DND-41 (cell line): ENCODE results near the gene DNAJC16.

Experiments
- ATAC-seq: fragments of 200-7000 bp; cut with Tn5 transposase; 3 replicates; pipeline ENCODE4 v1.9.1; 2021; ENCODE audit warnings: low read depth; ENCODE audit not compliant: insufficient read depth
- DNase-seq: peaks from one replicate; pipeline ENCODE4 v3.0.0-alpha.2; 2020
- H2AFZ ChIP-seq: 2 replicates; pipeline ENCODE4 v1.6.0; 2012; ENCODE audit warnings: low read depth, low read length
- H3K27ac ChIP-seq: 2 replicates; pipeline ENCODE4 v1.5.1; 2012; ENCODE audit warnings: low read length, inconsistent platforms
- H3K27me3 ChIP-seq: fragments of 200-600 bp; sonication (generic); 2 replicates; pipeline ENCODE4 v1.6.0; 2012; ENCODE audit warnings: low read length, mild to moderate bottlenecking, inconsistent platforms; ENCODE audit not compliant: insufficient read depth, poor library complexity
- H3K36me3 ChIP-seq: 2 replicates; pipeline ENCODE4 v1.5.1; 2012; ENCODE audit warnings: low read length, inconsistent platforms; ENCODE audit not compliant: insufficient read depth
- H3K4me1 ChIP-seq: 2 replicates; pipeline ENCODE4 v1.5.1; 2012; ENCODE audit warnings: mild to moderate bottlenecking, low read length; ENCODE audit not compliant: insufficient read depth
- H3K4me2 ChIP-seq: 2 replicates; pipeline ENCODE4 v1.6.0; 2012; ENCODE audit warnings: mild to moderate bottlenecking, moderate library complexity, low read length, inconsistent platforms; ENCODE audit not compliant: insufficient read depth
- H3K4me3 ChIP-seq, 2 experiments: fragments of 200-600 bp in 1 of 2; shearing (Covaris generic) in 1 of 2; 2 replicates each; pipeline ENCODE4 v1.5.1; 2012 to 2016; ENCODE audit warnings: inconsistent platforms in 2 of 2, low read length in 2 of 2, mild to moderate bottlenecking in 2 of 2, low read depth in 1 of 2, moderate library complexity in 1 of 2
- H3K79me2 ChIP-seq: 2 replicates; pipeline ENCODE4 v1.6.0; 2012; ENCODE audit warnings: low read length, inconsistent platforms; ENCODE audit not compliant: insufficient read depth
- H3K9ac ChIP-seq: 2 replicates; pipeline ENCODE4 v1.6.0; 2012; ENCODE audit warnings: low read depth, mild to moderate bottlenecking, inconsistent platforms, low read length, moderate library complexity
- H3K9me3 ChIP-seq: 2 replicates; pipeline ENCODE4 v1.5.1; 2012; ENCODE audit warnings: low read length, moderate library complexity, mild to moderate bottlenecking, inconsistent platforms; ENCODE audit not compliant: insufficient read depth, severe bottlenecking
- H4K20me1 ChIP-seq: 2 replicates; pipeline ENCODE4 v1.6.0; 2012; ENCODE audit warnings: low read length; ENCODE audit not compliant: insufficient read depth
- EZH2 ChIP-seq: IDR thresholded peaks from 3 replicates; pipeline ENCODE4 v1.6.1; 2012; ENCODE audit warnings: borderline replicate concordance, low read depth, mild to moderate bottlenecking, moderate library complexity, low read length, inconsistent platforms; ENCODE audit not compliant: severe bottlenecking
- TF ChIP-seq, protein P1 (sequence below): IDR thresholded peaks from 2 replicates; pipeline ENCODE4 v1.5.1; 2012; ENCODE audit warnings: borderline replicate concordance, low read length, moderate library complexity, mild to moderate bottlenecking; ENCODE audit not compliant: poor library complexity, severe bottlenecking; ENCODE audit errors: extremely low read depth

The DNAJC16 gene

GRCh38 chr1:15501208-15502032 lies 25.2 kb upstream of the DNAJC16 start:
- H4K20me1 ChIP-seq: no peaks in the 10 kb centered on the region
- no peak overlapping the region for H3K4me3 ChIP-seq
- H3K4me1 ChIP-seq: no peaks in the 10 kb centered on the region
- no peaks in the 10 kb centered on the region for H3K27me3 ChIP-seq
- H3K79me2 ChIP-seq: no peaks in the 10 kb centered on the region
- no peak overlapping the region for H3K9ac ChIP-seq
- H3K9me3 ChIP-seq: no peaks in the 10 kb centered on the region
- no peak overlapping the region for H3K4me2 ChIP-seq
- TF ChIP-seq, protein P1, sequence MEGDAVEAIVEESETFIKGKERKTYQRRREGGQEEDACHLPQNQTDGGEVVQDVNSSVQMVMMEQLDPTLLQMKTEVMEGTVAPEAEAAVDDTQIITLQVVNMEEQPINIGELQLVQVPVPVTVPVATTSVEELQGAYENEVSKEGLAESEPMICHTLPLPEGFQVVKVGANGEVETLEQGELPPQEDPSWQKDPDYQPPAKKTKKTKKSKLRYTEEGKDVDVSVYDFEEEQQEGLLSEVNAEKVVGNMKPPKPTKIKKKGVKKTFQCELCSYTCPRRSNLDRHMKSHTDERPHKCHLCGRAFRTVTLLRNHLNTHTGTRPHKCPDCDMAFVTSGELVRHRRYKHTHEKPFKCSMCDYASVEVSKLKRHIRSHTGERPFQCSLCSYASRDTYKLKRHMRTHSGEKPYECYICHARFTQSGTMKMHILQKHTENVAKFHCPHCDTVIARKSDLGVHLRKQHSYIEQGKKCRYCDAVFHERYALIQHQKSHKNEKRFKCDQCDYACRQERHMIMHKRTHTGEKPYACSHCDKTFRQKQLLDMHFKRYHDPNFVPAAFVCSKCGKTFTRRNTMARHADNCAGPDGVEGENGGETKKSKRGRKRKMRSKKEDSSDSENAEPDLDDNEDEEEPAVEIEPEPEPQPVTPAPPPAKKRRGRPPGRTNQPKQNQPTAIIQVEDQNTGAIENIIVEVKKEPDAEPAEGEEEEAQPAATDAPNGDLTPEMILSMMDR: peak; percentile 66
- no peak for TF ChIP-seq EZH2
- peak; percentile 70; the same call in 1 of the 3 replicates for ATAC-seq
- H3K36me3 ChIP-seq: no peaks in the 10 kb centered on the region
- H3K27ac ChIP-seq: no peak overlapping the region
- DNase-seq: peak; percentile 60
- H2AFZ ChIP-seq: no peak overlapping the region

GRCh38 chr1:15504436-15504835 lies 22.2 kb upstream of the DNAJC16 start:
- Histone ChIP-seq H3K27me3 (no peaks in the 10 kb centered on the region), H3K4me3 (no peak overlapping the region), H3K36me3 (no peaks in the 10 kb centered on the region), H3K27ac (no peak overlapping the region), H3K9me3 (no peaks in the 10 kb centered on the region), H2AFZ (no peak overlapping the region), H3K79me2 (no peaks in the 10 kb centered on the region), H3K4me2 (no peak overlapping the region), H3K9ac (no peak overlapping the region), H3K4me1 (no peaks in the 10 kb centered on the region), H4K20me1 (no peaks in the 10 kb centered on the region)
- TF ChIP-seq, protein P1: no peak
- TF ChIP-seq EZH2: no peak
- ATAC-seq: no peak
- DNase-seq: no peak

DNA sequence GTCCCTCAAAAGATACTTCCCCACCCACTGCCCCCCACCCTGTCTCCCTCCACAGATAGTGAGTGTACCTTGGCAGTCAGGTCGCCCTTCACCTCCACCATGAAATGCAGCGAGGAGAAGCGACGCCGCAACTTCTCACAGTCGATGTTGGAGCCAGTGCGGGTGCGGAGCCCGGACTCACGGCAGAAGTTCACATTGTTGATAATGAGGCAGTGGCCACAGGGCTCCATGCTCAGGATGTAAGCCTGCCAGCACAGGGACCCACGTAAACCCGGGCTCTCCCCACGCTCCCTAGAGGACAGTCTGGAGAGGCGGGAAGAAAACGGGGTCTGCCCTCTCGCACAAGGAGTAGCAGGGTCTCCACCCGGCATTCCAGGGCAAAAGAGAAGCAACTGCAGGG lies 19.8 kb upstream of the DNAJC16 start:
- TF ChIP-seq EZH2: no peak
- TF ChIP-seq, protein P1: no peak
- no peak for ATAC-seq
- Histone ChIP-seq H3K4me1 (no peaks in the 10 kb centered on the region), H3K9me3 (no peaks in the 10 kb centered on the region), H3K4me2 (no peak overlapping the region), H3K79me2 (no peaks in the 10 kb centered on the region), H3K4me3 (no peak overlapping the region), H3K27me3 (no peaks in the 10 kb centered on the region), H3K36me3 (no peaks in the 10 kb centered on the region), H3K27ac (no peak overlapping the region), H2AFZ (no peak overlapping the region), H3K9ac (no peak overlapping the region), H4K20me1 (no peaks in the 10 kb centered on the region)
- no peak for DNase-seq
